ENCODE measurements around the gene GAPDH.

Gene GAPDH

DNA sequence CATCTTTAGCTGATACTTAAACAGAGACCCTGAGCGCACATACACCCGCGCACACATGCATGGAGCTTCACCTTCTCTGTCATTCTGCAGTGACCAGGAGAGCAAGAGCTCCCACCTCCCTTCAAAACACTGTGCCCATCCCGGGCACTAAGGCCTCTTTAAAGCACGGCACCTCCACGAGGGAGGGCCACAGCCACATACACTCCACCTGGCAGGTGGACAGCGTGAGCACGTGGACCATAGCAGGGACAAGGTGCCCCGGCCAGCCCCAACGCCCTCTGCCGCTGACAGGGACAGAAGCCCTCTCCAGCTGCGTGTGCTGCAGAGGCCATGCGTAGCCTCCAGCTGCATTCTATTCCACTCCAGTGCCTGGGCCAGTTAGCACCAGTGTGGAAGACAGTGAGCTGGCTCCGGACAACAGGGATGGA, 5.4 kb downstream of the GAPDH start:
- peak overlapping the region; percentile 9 for H3K4me3 ChIP-seq (ENCODE audit: low read depth, low read length)
- TF ChIP-seq MYC (IDR thresholded peaks at IDR 0.05; ENCODE audit: low read depth, low read length) = no peak
- TF ChIP-seq POLR2A (IDR thresholded peaks at IDR 0.05; ENCODE audit: extremely low read depth, insufficient read length) = no peak
- TF ChIP-seq MAX (IDR thresholded peaks at IDR 0.05; ENCODE audit: low read depth, low read length) = no peak
- no peak for TF ChIP-seq CTCF (IDR thresholded peaks at IDR 0.05; ENCODE audit: low read depth, low read length)
- no peak for DNase-seq (ENCODE audit: low read depth)

DNA sequence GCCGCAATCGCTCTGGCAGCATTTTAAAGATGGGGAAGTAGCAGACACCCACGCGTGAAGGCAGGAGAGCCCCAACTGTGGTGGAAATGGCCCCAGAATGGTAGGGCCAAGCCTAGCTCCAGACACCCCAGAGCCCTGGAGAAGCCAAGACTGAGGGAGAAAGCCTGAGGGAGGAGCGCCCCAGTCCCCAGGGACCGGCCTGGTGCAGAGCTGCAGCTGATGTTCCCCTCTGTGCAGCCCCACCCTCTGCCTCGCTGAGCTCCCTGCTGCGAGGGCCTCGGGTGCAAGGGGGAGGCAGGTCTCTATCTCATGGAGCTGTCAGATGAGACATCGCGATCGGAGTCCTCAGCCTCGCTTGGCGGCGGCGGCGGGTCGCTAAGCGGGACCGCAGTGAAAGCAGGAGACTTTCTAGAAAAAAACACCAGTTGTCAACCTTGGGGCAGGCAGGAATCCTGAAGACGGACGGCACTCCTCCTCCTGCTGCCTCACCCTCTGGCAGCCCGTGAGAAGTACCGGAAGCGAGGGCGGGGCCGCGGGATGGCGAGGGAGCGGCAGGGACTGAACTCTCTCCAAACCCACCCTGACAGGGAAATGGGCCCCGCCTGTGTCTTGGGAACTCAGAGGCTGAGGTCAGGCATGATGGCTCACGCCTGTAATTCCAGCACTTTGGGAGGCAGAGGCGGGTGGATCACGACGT, 6.0 kb downstream of the GAPDH start:
- H3K4me3 ChIP-seq (ENCODE audit: low read depth, low read length) = peak overlapping the region; percentile 9

GRCh38 chr12:6541371-6542165, 7.3 kb downstream of the GAPDH start:
- no peak for DNase-seq (ENCODE audit: low read depth)
- TF ChIP-seq CTCF (IDR thresholded peaks at IDR 0.05; ENCODE audit: low read depth, low read length) (no peak), MYC (IDR thresholded peaks at IDR 0.05; ENCODE audit: low read depth, low read length) (no peak), POLR2A (IDR thresholded peaks at IDR 0.05; ENCODE audit: extremely low read depth, insufficient read length) (no peak), MAX (IDR thresholded peaks at IDR 0.05; ENCODE audit: low read depth, low read length) (no peak)
- H3K4me3 ChIP-seq (ENCODE audit: low read depth, low read length) = no peak overlapping the region

More for the DNA sequence above, 6.0 kb downstream of the GAPDH start:
- DNase-seq (ENCODE audit: low read depth) = peak; percentile 95
- peak; percentile 29; the same call in 1 of the 2 replicates for TF ChIP-seq MAX (IDR thresholded peaks at IDR 0.05; ENCODE audit: low read depth, low read length)
- TF ChIP-seq POLR2A (IDR thresholded peaks at IDR 0.05; ENCODE audit: extremely low read depth, insufficient read length) = no peak
- 0 out of 2 replicates have a peak, but pooled peaks have one; percentile 26 for TF ChIP-seq MYC (IDR thresholded peaks at IDR 0.05; ENCODE audit: low read depth, low read length)
- no peak for TF ChIP-seq CTCF (IDR thresholded peaks at IDR 0.05; ENCODE audit: low read depth, low read length)

DNA sequence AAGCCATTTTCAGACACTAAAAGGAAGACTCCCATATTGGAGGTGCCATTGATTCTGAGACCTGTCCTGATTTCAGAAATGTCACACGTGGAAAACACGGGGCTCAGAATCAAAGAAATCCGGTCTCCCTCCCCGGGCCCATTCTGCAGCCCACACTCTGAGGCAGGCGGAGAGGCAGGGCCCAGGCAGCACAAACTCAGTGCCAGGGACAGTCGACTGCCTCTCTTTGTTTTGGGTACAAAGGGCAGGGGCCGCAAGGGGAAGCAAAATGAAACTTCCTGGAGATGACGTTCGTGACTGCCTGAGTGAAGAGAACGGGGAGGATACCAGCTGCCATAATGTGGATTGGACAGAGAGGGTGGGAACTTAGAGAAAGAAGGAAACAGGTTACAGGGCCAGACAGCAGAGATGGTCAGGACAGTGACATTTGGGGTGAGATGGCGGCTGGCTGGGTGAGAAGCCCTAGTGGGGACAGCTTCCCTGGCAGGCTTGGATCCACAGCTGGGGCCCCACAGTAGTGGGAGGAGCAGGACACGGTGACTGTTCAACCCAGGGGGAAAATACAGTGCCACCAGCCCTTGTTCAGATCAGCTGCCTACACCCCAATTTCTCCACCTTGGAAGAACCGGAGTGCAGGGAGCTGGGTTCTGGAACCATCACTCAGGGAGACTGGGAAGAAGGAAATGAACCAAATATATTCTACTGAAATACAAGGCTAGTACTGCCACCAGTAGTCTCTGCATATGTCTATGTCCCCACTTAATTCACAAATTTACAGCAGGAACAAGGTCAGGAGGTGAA, 8.1 kb downstream of the GAPDH start:
- no peak overlapping the region for H3K4me3 ChIP-seq (ENCODE audit: low read depth, low read length)
- no peak for DNase-seq (ENCODE audit: low read depth)
- no peak for TF ChIP-seq MYC (IDR thresholded peaks at IDR 0.05; ENCODE audit: low read depth, low read length)
- no peak for TF ChIP-seq POLR2A (IDR thresholded peaks at IDR 0.05; ENCODE audit: extremely low read depth, insufficient read length)

DNA sequence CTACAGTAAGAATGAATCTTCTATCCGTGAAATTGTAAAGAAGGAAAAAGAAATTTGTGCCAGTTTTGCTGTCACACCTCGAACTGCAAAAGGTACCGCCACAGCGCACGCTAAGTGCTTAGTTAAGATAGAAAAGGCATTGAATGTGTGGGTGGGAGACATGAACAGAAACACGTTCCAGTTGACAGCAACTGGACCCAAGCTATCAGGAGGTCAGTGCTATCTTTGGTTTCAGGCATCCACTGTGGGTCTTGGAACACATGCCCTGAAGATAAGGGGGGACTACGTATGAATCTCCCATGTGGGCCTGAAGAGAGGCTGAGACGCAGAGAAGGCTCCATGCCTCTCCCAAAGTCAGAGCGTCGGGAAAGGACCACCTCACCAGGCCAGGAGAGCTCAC, 11.7 kb downstream of the GAPDH start:
- TF ChIP-seq MYC (IDR thresholded peaks at IDR 0.05; ENCODE audit: low read depth, low read length) (no peak), MAX (IDR thresholded peaks at IDR 0.05; ENCODE audit: low read depth, low read length) (no peak), POLR2A (IDR thresholded peaks at IDR 0.05; ENCODE audit: extremely low read depth, insufficient read length) (no peak), CTCF (IDR thresholded peaks at IDR 0.05; ENCODE audit: low read depth, low read length) (no peak)
- no peak overlapping the region for H3K4me3 ChIP-seq (ENCODE audit: low read depth, low read length)
- DNase-seq (ENCODE audit: low read depth) = no peak

All from NB4 (cell line).